Caco-2 (cell line): ENCODE data around the gene TBXA2R. TPM values are rescaled to one million over a fixed set of nuclear protein-coding genes. Genes with fewer than 3 reads are reported as not detected.

ENCODE experiments used
- BruUV-seq: library from RNA; stranded (reverse); fragments of 400-500 nt; replicated peaks from 2 replicates; lab custom pipeline; 2021; lab: Mats Ljungman, UMichigan
- CTCF ChIA-PET: fragments of 300-600 bp; sonication (Branson Sonifier 250); formaldehyde crosslinking; loops from one replicate; lab custom pipeline; 2022; ENCODE audit warnings: antibody characterized with exemption; lab: Charles Lee
- POLR2A ChIA-PET: fragments of 300-600 bp; sonication (Branson Sonifier 250); formaldehyde crosslinking; loops from one replicate; lab custom pipeline; 2022; ENCODE audit warnings: antibody characterized with exemption; lab: Charles Lee
- DNase-seq, 2 experiments: peaks; one replicate each; pipeline versions ENCODE4 v3.0.0 to v3.0.0-alpha.2; 2020 to 2022
- H3K27me3 ChIP-seq: replicated peaks from 2 replicates; pipeline ENCODE4 v1.6.0; 2011; ENCODE audit warnings: low read length; ENCODE audit not compliant: control insufficient read depth, insufficient read depth
- H3K36me3 ChIP-seq: 2 replicates; pipeline ENCODE4 v1.5.1; 2011; ENCODE audit warnings: low read length; ENCODE audit not compliant: control insufficient read depth, insufficient read depth
- H3K4me1 ChIP-seq: fragments of 250-450 bp; sonication (Bioruptor Pico); 2 replicates; pipeline ENCODE4 v1.5.1; 2020; ENCODE audit warnings: mild to moderate bottlenecking
- H3K4me3 ChIP-seq: 2 replicates; pipeline ENCODE4 v1.5.1; 2011; ENCODE audit warnings: low read depth, mild to moderate bottlenecking, control low read depth, low read length
- H3K9me3 ChIP-seq: fragments of 250-450 bp; sonication (Bioruptor Pico); 2 replicates; pipeline ENCODE4 v1.5.1; 2020; ENCODE audit warnings: mild to moderate bottlenecking, moderate library complexity
- H3K27ac Mint-ChIP-seq: one replicate; pipeline ENCODE4 v1.8.0; 2022; ENCODE audit warnings: mixed read lengths; ENCODE audit not compliant: unreplicated experiment
- H3K27me3 Mint-ChIP-seq: one replicate; pipeline ENCODE4 v1.8.0; 2022; ENCODE audit warnings: mixed read lengths; ENCODE audit not compliant: insufficient read depth, unreplicated experiment
- H3K36me3 Mint-ChIP-seq: one replicate; pipeline ENCODE4 v1.8.0; 2022; ENCODE audit warnings: mild to moderate bottlenecking, mixed read lengths; ENCODE audit not compliant: insufficient read depth, unreplicated experiment
- H3K4me1 Mint-ChIP-seq: one replicate; pipeline ENCODE4 v1.8.0; 2022; ENCODE audit warnings: low read depth, mixed read lengths; ENCODE audit not compliant: unreplicated experiment
- H3K4me3 Mint-ChIP-seq: one replicate; pipeline ENCODE4 v1.8.0; 2022; ENCODE audit warnings: mild to moderate bottlenecking, moderate library complexity, mixed read lengths; ENCODE audit not compliant: unreplicated experiment
- H3K9me3 Mint-ChIP-seq: one replicate; pipeline ENCODE4 v1.8.0; 2022; ENCODE audit warnings: mixed read lengths; ENCODE audit not compliant: unreplicated experiment
- CTCF ChIP-seq, 2 experiments: fragments of 200-600 bp in 1 of 2; IDR thresholded peaks; 1 replicate in 1 of 2; 2 replicates in 1 of 2; pipeline versions ENCODE4 v1.5.1 to v1.8.0; 2011 to 2022; ENCODE audit warnings: antibody characterized with exemption in 1 of 2, control low read depth in 1 of 2, inconsistent platforms in 1 of 2, low read depth in 1 of 2, low read length in 1 of 2, mild to moderate bottlenecking in 1 of 2, moderate library complexity in 1 of 2; ENCODE audit not compliant: insufficient read depth in 1 of 2, severe bottlenecking in 1 of 2, unreplicated experiment in 1 of 2
- intact Hi-C: fragments of 100-400 bp; cut with micrococcal nuclease; formaldehyde crosslinking; loops from one replicate; pipeline ENCODE4 v1.10.0; 2022; ENCODE audit not compliant: unreplicated experiment
- total RNA-seq: library from RNA; stranded (reverse); gene quantifications from 2 replicates; pipeline ENCODE4 v1.2.3, GENCODE V29; 2022

TBXA2R gene
- total RNA-seq, 1 experiment from 2014 or later, result 0.11 TPM

GRCh38 chr19:3555653-3556422, 50.8 kb downstream of the TBXA2R start:
- H3K9me3 Mint-ChIP-seq, result no peaks in the 10 kb centered on the region
- H3K36me3 ChIP-seq, result no peaks in the 10 kb centered on the region
- no peak for DNase-seq
- CTCF ChIA-PET, result interaction anchor here (0.7 kb wide), 1 partner anchor 20 kb away, joined by 3 read pairs; no protein-coding TSS in a partner anchor
- H3K4me1 Mint-ChIP-seq, result peaks cover 10% of the 10 kb centered on the region
- BruUV-seq, result no TSS peak
- peak overlapping the region; percentile 91 for H3K27ac Mint-ChIP-seq
- H3K9me3 ChIP-seq, result no peaks in the 10 kb centered on the region
- H3K27me3 Mint-ChIP-seq, result no peaks in the 10 kb centered on the region
- peak overlapping the region; percentile 99 for H3K4me3 Mint-ChIP-seq
- TF ChIP-seq CTCF (IDR thresholded peaks at IDR 0.05; ENCODE audit: insufficient read depth in 1 of 2, low read depth in 1 of 2, low read length in 1 of 2, severe bottlenecking in 1 of 2, unreplicated experiment in 1 of 2), result no peak
- intact Hi-C loops, result loop anchor here (10.0 kb wide), 1 partner anchor 69 kb away; the partner anchor contains the start of gene CACTIN
- POLR2A ChIA-PET, result no interaction called here
- H3K36me3 Mint-ChIP-seq, result peaks cover 34% of the 10 kb centered on the region
- no peaks in the 10 kb centered on the region for H3K4me1 ChIP-seq
- no peaks in the 10 kb centered on the region for H3K27me3 ChIP-seq
- H3K4me3 ChIP-seq, result no peak overlapping the region

GRCh38 chr19:3554254-3555083, 52.2 kb downstream of the TBXA2R start:
- no peak for DNase-seq
- Mint-ChIP-seq H3K36me3 (peaks cover 37% of the 10 kb centered on the region), H3K4me3 (no peak overlapping the region), H3K9me3 (no peaks in the 10 kb centered on the region), H3K27ac (no peak overlapping the region), H3K27me3 (no peaks in the 10 kb centered on the region), H3K4me1 (peaks cover 10% of the 10 kb centered on the region)
- TF ChIP-seq CTCF (IDR thresholded peaks at IDR 0.05; ENCODE audit: insufficient read depth in 1 of 2, low read depth in 1 of 2, low read length in 1 of 2, severe bottlenecking in 1 of 2, unreplicated experiment in 1 of 2), result no peak
- ChIA-PET CTCF (no interaction called here), POLR2A (no interaction called here)
- no peaks in the 10 kb centered on the region for H3K9me3 ChIP-seq
- H3K4me3 ChIP-seq, result no peak overlapping the region
- BruUV-seq, result TSS peak; percentile 63
- intact Hi-C loops, result loop anchor here (10.0 kb wide), 1 partner anchor 70 kb away; the partner anchor contains the start of gene CACTIN
- H3K36me3 ChIP-seq, result no peaks in the 10 kb centered on the region
- H3K4me1 ChIP-seq, result no peaks in the 10 kb centered on the region
- H3K27me3 ChIP-seq, result no peaks in the 10 kb centered on the region

- no peak overlapping the region for H3K4me3 ChIP-seq
- ChIA-PET POLR2A (no interaction called here), CTCF (no interaction called here)
- no peak for TF ChIP-seq CTCF (IDR thresholded peaks at IDR 0.05; ENCODE audit: insufficient read depth in 1 of 2, low read depth in 1 of 2, low read length in 1 of 2, severe bottlenecking in 1 of 2, unreplicated experiment in 1 of 2)
- H3K27me3 ChIP-seq, result no peaks in the 10 kb centered on the region
- Mint-ChIP-seq H3K27ac (no peak overlapping the region), H3K27me3 (no peaks in the 10 kb centered on the region), H3K4me3 (no peak overlapping the region), H3K4me1 (peaks cover 8% of the 10 kb centered on the region), H3K9me3 (no peaks in the 10 kb centered on the region), H3K36me3 (peaks cover 43% of the 10 kb centered on the region)
- no peaks in the 10 kb centered on the region for H3K4me1 ChIP-seq
- H3K9me3 ChIP-seq, result no peaks in the 10 kb centered on the region
- no peaks in the 10 kb centered on the region for H3K36me3 ChIP-seq
- BruUV-seq, result no TSS peak
- no peak for DNase-seq
- intact Hi-C loops, result loop anchor here (10.0 kb wide), 1 partner anchor 73 kb away; the partner anchor contains the start of gene CACTIN
Observed at GRCh38 chr19:3551792-3552095, 54.9 kb downstream of the TBXA2R start.
